NCI-H510A (cell line): ENCODE results near the gene DHRS1.

Source experiments
- DNase-seq: peaks from one replicate; lab custom pipeline; 2025; lab: John Stamatoyannopoulos, UW

Gene DHRS1

GRCh38 chr14:24262821-24263733 lies 36.5 kb downstream of the DHRS1 start, which contains the start of gene TGM1:
Gene TGM1 (minus strand): TSS chr14:24263177. CDS start chr14:24262352, 825 bp downstream.
- DNase-seq = no peak

GRCh38 chr14:24261969-24262327 lies 37.6 kb downstream of the DHRS1 start:
- no peak for DNase-seq

- DNase-seq = no peak
These were observed 38.2 kb downstream of the DHRS1 start for GRCh38 chr14:24261256-24261968.

GRCh38 chr14:24260780-24261157 lies 38.8 kb downstream of the DHRS1 start:
- no peak for DNase-seq

- DNase-seq = no peak
These were observed 39.4 kb downstream of the DHRS1 start for GRCh38 chr14:24260026-24260779.

- DNase-seq = no peak
These were observed 40.1 kb downstream of the DHRS1 start for GRCh38 chr14:24259282-24260025.

GRCh38 chr14:24258548-24259265 lies 40.9 kb downstream of the DHRS1 start:
- DNase-seq = no peak

GRCh38 chr14:24258119-24258518 lies 41.5 kb downstream of the DHRS1 start:
- no peak for DNase-seq

- no peak for DNase-seq
These were observed 42.6 kb downstream of the DHRS1 start for GRCh38 chr14:24256960-24257359.

- no peak for DNase-seq
These were observed 43.5 kb downstream of the DHRS1 start for GRCh38 chr14:24255931-24256711.

GRCh38 chr14:24255438-24255837 lies 44.1 kb downstream of the DHRS1 start:
- DNase-seq = no peak

GRCh38 chr14:24254630-24255392 lies 44.8 kb downstream of the DHRS1 start:
- no peak for DNase-seq

- no peak for DNase-seq
These were observed 45.6 kb downstream of the DHRS1 start for GRCh38 chr14:24253936-24254335.

GRCh38 chr14:24252289-24253124 lies 47.1 kb downstream of the DHRS1 start:
- DNase-seq = no peak

- no peak for DNase-seq
These were observed 47.7 kb downstream of the DHRS1 start for GRCh38 chr14:24251880-24252288.

- no peak for DNase-seq
These were observed 49.2 kb downstream of the DHRS1 start for GRCh38 chr14:24250354-24250753.

- no peak for DNase-seq
These were observed 50.2 kb downstream of the DHRS1 start for GRCh38 chr14:24249230-24250021.

GRCh38 chr14:24247422-24247821 lies 52.2 kb downstream of the DHRS1 start:
- no peak for DNase-seq
